GM12875 (cell line): Measurements from ENCODE around the gene IL1RL2.

Experiments
- H3K4me3 ChIP-seq: one replicate; pipeline ENCODE4 v1.5.1; 2011; ENCODE audit warnings: low read depth, low read length, control low read depth
- TF ChIP-seq, protein P1 (sequence below): IDR thresholded peaks from 2 replicates; pipeline ENCODE4 v1.5.1; 2011; ENCODE audit warnings: low read depth, mild to moderate bottlenecking, control low read depth, inconsistent platforms, low read length, moderate library complexity, borderline replicate concordance; ENCODE audit not compliant: insufficient read depth

Gene IL1RL2

DNA sequence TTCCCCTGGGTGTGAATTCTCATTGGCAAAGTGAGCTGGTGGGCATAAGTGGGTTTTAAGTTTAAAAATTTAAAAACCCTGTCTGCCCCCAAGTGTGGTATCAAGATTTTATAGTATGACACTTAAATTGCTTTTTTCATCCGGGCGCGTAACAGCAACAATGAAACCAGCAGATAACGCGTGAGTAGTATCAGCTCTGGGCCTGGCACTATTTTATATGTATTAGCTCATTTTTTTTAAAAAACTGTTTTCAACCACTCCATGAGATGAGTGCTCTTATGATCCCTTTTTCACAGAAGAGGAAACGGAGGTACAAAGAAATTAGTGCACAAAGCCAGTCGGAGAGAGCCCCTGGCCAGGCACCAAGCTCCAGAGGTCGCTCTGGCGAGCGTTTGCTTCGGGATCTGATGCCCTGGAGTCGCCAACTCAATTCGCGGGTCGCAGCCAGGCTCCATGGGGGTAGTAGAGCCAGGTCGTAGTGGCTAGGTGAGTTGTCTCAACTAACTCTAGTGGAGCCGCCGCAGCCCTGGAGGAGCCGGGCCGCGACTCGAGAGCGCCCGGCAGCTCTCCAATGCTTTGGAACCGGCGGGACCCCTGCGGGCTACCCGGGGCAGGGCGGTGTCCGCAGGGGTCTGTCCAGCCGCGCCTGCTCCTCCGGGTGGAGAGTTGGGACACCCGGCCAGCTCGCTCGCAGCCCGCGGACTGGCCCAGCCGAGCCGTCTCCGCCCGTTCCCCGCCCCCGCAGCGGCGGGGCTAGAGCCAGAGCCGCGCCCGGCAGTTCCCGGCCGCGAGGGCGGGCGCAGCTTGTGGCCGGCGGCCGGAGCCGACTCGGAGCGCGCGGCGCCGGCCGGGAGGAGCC lies 44.6 kb upstream of the IL1RL2 start, which contains the start of gene IL1R1:
Gene IL1R1, plus strand, starts transcription at position 777 of the 859 bp plus-strand sequence. CDS start 14,979 bp downstream, outside the sequence.
- TF ChIP-seq, protein P1, sequence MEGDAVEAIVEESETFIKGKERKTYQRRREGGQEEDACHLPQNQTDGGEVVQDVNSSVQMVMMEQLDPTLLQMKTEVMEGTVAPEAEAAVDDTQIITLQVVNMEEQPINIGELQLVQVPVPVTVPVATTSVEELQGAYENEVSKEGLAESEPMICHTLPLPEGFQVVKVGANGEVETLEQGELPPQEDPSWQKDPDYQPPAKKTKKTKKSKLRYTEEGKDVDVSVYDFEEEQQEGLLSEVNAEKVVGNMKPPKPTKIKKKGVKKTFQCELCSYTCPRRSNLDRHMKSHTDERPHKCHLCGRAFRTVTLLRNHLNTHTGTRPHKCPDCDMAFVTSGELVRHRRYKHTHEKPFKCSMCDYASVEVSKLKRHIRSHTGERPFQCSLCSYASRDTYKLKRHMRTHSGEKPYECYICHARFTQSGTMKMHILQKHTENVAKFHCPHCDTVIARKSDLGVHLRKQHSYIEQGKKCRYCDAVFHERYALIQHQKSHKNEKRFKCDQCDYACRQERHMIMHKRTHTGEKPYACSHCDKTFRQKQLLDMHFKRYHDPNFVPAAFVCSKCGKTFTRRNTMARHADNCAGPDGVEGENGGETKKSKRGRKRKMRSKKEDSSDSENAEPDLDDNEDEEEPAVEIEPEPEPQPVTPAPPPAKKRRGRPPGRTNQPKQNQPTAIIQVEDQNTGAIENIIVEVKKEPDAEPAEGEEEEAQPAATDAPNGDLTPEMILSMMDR, result no peak
- H3K4me3 ChIP-seq, result no peak within 1 kb of the TSS

DNA sequence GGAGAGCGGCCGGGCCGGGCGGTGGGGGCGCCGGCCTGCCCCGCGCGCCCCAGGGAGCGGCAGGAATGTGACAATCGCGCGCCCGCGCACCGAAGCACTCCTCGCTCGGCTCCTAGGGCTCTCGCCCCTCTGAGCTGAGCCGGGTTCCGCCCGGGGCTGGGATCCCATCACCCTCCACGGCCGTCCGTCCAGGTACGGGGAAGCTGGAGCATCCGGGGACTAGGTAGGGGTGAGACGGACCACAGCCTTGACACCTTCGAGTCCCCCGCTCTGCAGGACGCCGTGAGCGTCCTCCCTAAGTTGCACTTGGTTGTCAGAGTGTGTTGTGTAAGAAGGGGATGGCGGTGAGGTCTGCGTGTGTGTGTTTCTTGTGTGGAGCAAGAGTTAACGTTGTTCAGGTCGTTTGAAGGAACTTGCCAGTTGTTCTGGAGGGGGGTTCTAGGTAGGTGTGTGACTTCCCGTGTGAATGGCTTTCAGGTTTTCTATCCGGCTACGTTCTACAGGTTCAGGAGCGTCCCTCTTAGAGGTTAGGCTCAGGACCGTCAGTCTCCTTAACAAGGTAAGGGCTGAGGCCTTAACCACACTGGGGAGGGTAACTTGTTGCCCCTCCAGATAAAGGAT lies 43.9 kb upstream of the IL1RL2 start:
- H3K4me3 ChIP-seq, result no peak overlapping the region

DNA sequence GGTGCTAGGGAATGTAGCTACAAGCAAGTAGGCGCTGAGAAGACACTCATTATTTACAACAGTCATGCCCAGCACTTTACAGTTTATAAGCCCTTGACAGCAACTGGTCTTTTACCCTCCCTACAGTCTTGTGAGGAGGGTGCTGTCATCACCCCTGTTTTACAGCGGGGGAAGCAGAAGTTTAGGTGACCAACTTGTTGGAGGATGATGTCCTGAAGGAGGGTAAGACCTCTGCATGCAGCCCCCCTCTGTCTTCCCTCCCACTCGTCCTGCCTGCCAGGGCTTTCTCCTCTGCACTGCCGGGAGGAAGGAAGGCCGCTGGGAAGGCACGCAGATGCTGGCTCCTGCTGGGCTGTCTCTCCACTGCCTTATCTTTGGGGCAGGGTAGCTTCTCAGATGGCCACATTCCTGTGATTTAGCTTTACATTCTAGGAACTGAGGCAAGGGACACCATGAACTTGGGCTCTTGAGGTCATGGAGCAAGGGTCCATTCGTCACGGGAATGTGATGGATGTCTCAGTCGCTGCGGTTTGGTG lies 43.3 kb upstream of the IL1RL2 start:
- TF ChIP-seq, protein P1, result no peak
- H3K4me3 ChIP-seq, result no peak overlapping the region

More for the DNA sequence above, 43.9 kb upstream of the IL1RL2 start:
- TF ChIP-seq, protein P1, result no peak

DNA sequence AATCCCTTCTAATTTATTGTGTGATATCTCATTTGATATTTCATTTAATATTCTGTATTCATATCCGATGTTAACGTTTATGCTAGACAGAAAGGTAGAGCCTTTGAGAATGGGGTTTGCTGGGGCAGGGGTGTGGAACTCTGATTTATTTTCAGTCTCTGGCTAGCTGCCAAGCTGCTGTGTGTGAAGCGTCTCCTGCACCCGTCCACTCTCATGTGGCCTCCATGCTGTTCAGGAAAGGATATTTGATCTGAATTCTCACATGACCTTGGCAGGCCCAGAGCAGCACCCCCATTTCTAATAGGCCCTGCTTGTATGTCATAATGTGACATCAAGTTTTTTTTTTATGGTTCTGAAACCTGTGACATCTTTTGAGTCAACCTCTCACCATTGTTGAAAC lies 42.7 kb upstream of the IL1RL2 start:
- no peak overlapping the region for H3K4me3 ChIP-seq

DNA sequence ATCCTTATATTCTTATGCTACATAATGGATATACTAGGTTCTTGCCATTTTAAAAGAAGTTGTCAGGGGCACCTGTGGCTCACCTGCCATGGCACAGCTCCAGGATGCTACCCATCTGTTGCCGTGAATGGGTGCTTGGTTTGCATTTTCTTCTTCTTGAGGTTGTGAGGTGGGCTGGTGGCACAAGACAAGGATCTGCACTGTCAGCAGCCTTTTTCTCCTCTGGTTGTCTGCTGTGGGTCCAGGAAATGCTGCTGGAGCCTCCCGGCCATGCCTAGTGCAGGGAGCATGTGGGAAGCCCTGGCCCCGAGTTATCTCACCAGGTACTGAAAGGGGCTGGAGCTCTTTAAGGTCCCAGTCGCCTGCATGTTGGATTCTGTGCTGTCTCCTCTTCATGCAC lies 41.7 kb upstream of the IL1RL2 start:
- no peak overlapping the region for H3K4me3 ChIP-seq
- TF ChIP-seq, protein P1, result no peak

More for the DNA sequence above, 42.7 kb upstream of the IL1RL2 start:
- TF ChIP-seq, protein P1, result no peak

DNA sequence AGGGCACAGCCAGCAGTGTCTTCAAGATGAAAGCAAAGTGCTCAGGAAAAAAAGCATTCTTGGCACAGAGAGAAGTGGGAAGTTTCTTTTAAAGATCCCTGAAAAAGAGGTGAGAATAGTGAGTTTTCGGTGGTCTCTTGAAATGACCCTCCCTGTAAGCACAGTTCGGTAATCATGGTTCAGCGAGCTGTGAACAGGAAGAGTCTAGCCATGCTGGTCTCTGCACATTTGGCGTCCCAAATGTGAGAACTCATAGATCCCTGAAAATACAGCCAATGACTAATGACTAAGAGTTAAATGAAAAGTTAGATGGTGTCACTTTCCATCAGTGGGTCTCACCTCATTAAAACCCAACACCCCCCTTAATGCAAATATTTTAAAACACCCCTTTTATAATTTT lies 40.9 kb upstream of the IL1RL2 start:
- TF ChIP-seq, protein P1, result no peak
- H3K4me3 ChIP-seq, result no peak overlapping the region
